ENCODE measurements around the gene FJX1.
A peak's percentile ranks its signal among the peaks of the same experiment; 100 is the strongest.

Gene FJX1

DNA sequence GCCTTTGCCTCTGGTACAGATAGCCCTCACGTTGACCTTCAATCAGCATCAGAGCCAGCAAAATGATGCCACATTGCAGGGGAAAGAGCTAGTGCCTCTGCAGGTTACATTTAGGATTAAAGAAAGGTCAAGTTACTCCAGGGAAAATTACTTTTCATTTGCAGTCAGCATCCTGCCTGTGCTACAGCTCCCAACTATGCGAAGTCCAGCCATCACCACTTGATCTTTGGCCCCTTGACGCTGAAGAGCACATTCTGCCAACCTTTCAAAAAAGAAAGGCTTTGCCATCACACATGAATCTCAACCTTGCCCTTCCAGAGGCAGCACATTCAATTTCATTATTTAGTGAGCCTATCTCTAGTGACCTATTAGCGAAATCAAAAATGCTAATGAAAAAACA lies 11.3 kb downstream of the FJX1 start:
- H3K27ac ChIP-seq (ENCODE audit: extremely low read depth, low read depth, low read length): no peak overlapping the region
- no peaks in the 10 kb centered on the region for H3K9me3 ChIP-seq (ENCODE audit: control insufficient read depth, insufficient read depth, low read depth, low read length)
- H3K4me1 ChIP-seq (ENCODE audit: control insufficient read depth, insufficient read depth, low read length): no peaks in the 10 kb centered on the region
- CTCF ChIA-PET: interaction anchor here (0.7 to 1.0 kb wide), 6 partner anchors 11 to 610 kb away, joined by 3 to 6 read pairs (median 4); partner anchors contain the start of gene FJX1
- H3K4me3 ChIP-seq (ENCODE audit: low read depth, low read length): no peak overlapping the region
- H3K36me3 ChIP-seq (ENCODE audit: control insufficient read depth in 2 of 2, insufficient read depth in 1 of 2, low read length in 2 of 2): no peaks in the 10 kb centered on the region
- POLR2A ChIA-PET: interaction anchor here (0.5 to 1.7 kb wide), 4 partner anchors 11 to 210 kb away, joined by 3 to 7 read pairs (median 4); partner anchors contain the start of gene SLC1A2
- TF ChIP-seq HOXA7 (CRISPR knock-in tag; IDR thresholded peaks at IDR 0.05; ENCODE audit: borderline replicate concordance) (no peak), ZNF175 (tag by site-specific recombination; IDR thresholded peaks at IDR 0.05) (no peak), ZNF266 (tag by site-specific recombination; IDR thresholded peaks at IDR 0.05; ENCODE audit: low read depth) (no peak), ZNF558 (tag by site-specific recombination; IDR thresholded peaks at IDR 0.05) (no peak), ZFP3 (tag by site-specific recombination; IDR thresholded peaks at IDR 0.05; ENCODE audit: low read depth) (no peak), ATF2 (tag by site-specific recombination; IDR thresholded peaks at IDR 0.05; ENCODE audit: low read depth) (no peak), PRDM1 (tag by site-specific recombination; IDR thresholded peaks at IDR 0.05) (no peak), ZNF132 (tag by site-specific recombination; IDR thresholded peaks at IDR 0.05; ENCODE audit: borderline replicate concordance) (no peak), ZNF223 (tag by site-specific recombination; IDR thresholded peaks at IDR 0.05) (no peak)
- TF ChIP-seq, protein P1, sequence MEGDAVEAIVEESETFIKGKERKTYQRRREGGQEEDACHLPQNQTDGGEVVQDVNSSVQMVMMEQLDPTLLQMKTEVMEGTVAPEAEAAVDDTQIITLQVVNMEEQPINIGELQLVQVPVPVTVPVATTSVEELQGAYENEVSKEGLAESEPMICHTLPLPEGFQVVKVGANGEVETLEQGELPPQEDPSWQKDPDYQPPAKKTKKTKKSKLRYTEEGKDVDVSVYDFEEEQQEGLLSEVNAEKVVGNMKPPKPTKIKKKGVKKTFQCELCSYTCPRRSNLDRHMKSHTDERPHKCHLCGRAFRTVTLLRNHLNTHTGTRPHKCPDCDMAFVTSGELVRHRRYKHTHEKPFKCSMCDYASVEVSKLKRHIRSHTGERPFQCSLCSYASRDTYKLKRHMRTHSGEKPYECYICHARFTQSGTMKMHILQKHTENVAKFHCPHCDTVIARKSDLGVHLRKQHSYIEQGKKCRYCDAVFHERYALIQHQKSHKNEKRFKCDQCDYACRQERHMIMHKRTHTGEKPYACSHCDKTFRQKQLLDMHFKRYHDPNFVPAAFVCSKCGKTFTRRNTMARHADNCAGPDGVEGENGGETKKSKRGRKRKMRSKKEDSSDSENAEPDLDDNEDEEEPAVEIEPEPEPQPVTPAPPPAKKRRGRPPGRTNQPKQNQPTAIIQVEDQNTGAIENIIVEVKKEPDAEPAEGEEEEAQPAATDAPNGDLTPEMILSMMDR (tag by site-specific recombination; IDR thresholded peaks at IDR 0.05): no peak
- TF ChIP-seq, protein P2, sequence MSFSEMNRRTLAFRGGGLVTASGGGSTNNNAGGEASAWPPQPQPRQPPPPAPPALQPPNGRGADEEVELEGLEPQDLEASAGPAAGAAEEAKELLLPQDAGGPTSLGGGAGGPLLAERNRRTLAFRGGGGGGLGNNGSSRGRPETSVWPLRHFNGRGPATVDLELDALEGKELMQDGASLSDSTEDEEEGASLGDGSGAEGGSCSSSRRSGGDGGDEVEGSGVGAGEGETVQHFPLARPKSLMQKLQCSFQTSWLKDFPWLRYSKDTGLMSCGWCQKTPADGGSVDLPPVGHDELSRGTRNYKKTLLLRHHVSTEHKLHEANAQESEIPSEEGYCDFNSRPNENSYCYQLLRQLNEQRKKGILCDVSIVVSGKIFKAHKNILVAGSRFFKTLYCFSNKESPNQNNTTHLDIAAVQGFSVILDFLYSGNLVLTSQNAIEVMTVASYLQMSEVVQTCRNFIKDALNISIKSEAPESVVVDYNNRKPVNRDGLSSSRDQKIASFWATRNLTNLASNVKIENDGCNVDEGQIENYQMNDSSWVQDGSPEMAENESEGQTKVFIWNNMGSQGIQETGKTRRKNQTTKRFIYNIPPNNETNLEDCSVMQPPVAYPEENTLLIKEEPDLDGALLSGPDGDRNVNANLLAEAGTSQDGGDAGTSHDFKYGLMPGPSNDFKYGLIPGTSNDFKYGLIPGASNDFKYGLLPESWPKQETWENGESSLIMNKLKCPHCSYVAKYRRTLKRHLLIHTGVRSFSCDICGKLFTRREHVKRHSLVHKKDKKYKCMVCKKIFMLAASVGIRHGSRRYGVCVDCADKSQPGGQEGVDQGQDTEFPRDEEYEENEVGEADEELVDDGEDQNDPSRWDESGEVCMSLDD (tag by site-specific recombination; IDR thresholded peaks at IDR 0.05): no peak
- TF ChIP-seq, protein P3, sequence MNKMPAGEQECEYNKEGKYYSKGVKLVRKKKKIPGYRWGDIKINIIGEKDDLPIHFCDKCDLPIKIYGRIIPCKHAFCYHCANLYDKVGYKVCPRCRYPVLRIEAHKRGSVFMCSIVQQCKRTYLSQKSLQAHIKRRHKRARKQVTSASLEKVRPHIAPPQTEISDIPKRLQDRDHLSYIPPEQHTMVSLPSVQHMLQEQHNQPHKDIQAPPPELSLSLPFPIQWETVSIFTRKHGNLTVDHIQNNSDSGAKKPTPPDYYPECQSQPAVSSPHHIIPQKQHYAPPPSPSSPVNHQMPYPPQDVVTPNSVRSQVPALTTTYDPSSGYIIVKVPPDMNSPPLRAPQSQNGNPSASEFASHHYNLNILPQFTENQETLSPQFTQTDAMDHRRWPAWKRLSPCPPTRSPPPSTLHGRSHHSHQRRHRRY (tag by site-specific recombination; IDR thresholded peaks at IDR 0.05): no peak

DNA sequence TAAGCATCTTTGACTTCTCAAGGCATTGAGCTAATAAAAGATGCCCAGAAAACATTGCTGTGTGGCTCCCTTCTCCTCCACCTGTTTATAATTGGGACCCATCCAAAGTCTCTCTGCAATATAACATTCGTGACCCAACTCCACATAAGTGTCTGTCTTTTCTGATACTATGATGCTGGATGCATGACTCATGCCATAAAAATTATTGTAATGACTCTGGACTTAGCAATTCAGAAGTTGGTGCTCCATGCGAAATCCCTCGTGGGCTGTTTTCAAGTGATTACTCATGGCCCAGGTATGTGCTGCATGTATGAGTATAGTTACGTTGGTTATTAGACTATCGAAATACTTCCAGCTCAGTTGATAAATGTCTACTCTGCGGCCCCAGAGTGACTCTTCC lies 11.7 kb downstream of the FJX1 start:
- H3K4me3 ChIP-seq (ENCODE audit: low read depth, low read length): no peak overlapping the region
- ChIA-PET CTCF (interaction anchor here (0.7 to 1.0 kb wide), 5 partner anchors 11 to 193 kb away, joined by 3 to 4 read pairs (median 3); partner anchors contain the start of gene FJX1), POLR2A (interaction anchor here (0.6 to 1.7 kb wide), 3 partner anchors 11 to 210 kb away, joined by 3 to 7 read pairs (median 4); partner anchors contain the start of gene SLC1A2)
- H3K4me1 ChIP-seq (ENCODE audit: control insufficient read depth, insufficient read depth, low read length): no peaks in the 10 kb centered on the region
- H3K36me3 ChIP-seq (ENCODE audit: control insufficient read depth in 2 of 2, insufficient read depth in 1 of 2, low read length in 2 of 2): no peaks in the 10 kb centered on the region
- H3K27ac ChIP-seq (ENCODE audit: extremely low read depth, low read depth, low read length): no peak overlapping the region
- H3K9me3 ChIP-seq (ENCODE audit: control insufficient read depth, insufficient read depth, low read depth, low read length): no peaks in the 10 kb centered on the region
- TF ChIP-seq YY2 (tag by site-specific recombination; IDR thresholded peaks at IDR 0.05): no peak
- TF ChIP-seq GLIS2 (tag by site-specific recombination; IDR thresholded peaks at IDR 0.05): no peak
- TF ChIP-seq ZNF394 (tag by site-specific recombination; IDR thresholded peaks at IDR 0.05; ENCODE audit: borderline replicate concordance): peak; percentile 67; the same call in 1 of the 2 replicates
- no peak for TF ChIP-seq KLF9 (tag by site-specific recombination; IDR thresholded peaks at IDR 0.05; ENCODE audit: low read depth)
- TF ChIP-seq ZIC2 (tag by site-specific recombination; IDR thresholded peaks at IDR 0.05): no peak
- peak; percentile 46 for TF ChIP-seq ZBTB17 (tag by site-specific recombination; IDR thresholded peaks at IDR 0.05)
- TF ChIP-seq, protein P4, sequence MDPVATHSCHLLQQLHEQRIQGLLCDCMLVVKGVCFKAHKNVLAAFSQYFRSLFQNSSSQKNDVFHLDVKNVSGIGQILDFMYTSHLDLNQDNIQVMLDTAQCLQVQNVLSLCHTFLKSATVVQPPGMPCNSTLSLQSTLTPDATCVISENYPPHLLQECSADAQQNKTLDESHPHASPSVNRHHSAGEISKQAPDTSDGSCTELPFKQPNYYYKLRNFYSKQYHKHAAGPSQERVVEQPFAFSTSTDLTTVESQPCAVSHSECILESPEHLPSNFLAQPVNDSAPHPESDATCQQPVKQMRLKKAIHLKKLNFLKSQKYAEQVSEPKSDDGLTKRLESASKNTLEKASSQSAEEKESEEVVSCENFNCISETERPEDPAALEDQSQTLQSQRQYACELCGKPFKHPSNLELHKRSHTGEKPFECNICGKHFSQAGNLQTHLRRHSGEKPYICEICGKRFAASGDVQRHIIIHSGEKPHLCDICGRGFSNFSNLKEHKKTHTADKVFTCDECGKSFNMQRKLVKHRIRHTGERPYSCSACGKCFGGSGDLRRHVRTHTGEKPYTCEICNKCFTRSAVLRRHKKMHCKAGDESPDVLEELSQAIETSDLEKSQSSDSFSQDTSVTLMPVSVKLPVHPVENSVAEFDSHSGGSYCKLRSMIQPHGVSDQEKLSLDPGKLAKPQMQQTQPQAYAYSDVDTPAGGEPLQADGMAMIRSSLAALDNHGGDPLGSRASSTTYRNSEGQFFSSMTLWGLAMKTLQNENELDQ (tag by site-specific recombination; IDR thresholded peaks at IDR 0.05; ENCODE audit: low read depth): no peak
- TF ChIP-seq PRDM1 (tag by site-specific recombination; IDR thresholded peaks at IDR 0.05): no peak
- peak; percentile 55 for TF ChIP-seq ZNF184 (tag by site-specific recombination; IDR thresholded peaks at IDR 0.05)
- peak; percentile 81 for TF ChIP-seq ZNF692 (tag by site-specific recombination; IDR thresholded peaks at IDR 0.05)
- TF ChIP-seq ZNF624 (tag by site-specific recombination; IDR thresholded peaks at IDR 0.05): no peak
- TF ChIP-seq ZNF658 (tag by site-specific recombination; IDR thresholded peaks at IDR 0.05): no peak
- TF ChIP-seq KLF7 (tag by site-specific recombination; IDR thresholded peaks at IDR 0.05; ENCODE audit: borderline replicate concordance): no peak
- no peak for TF ChIP-seq ZNF169 (tag by site-specific recombination; IDR thresholded peaks at IDR 0.05)

Data from HEK293 (cell line).